Measurements from ENCODE around the gene SMAD5. TPM values are rescaled to one million over a fixed set of nuclear protein-coding genes. Genes with fewer than 3 reads are reported as not detected.

Gene SMAD5
- total and polyA plus RNA-seq, 2 experiments from 2014 or later, result 37.5 to 56.6 TPM

- Mint-ChIP-seq H3K9me3 (peaks cover 6% of the 10 kb centered on the region; the same call in 2 of the 3 replicates), H3K27me3 (ENCODE audit: insufficient read depth, low read depth, poor library complexity) (no peaks in the 10 kb centered on the region), H3K36me3 (ENCODE audit: low read depth) (peaks cover 46% of the 10 kb centered on the region), H3K4me3 (no peak overlapping the region), H3K4me1 (no peaks in the 10 kb centered on the region), H3K27ac (no peak overlapping the region)
- TF ChIP-seq, protein P1, sequence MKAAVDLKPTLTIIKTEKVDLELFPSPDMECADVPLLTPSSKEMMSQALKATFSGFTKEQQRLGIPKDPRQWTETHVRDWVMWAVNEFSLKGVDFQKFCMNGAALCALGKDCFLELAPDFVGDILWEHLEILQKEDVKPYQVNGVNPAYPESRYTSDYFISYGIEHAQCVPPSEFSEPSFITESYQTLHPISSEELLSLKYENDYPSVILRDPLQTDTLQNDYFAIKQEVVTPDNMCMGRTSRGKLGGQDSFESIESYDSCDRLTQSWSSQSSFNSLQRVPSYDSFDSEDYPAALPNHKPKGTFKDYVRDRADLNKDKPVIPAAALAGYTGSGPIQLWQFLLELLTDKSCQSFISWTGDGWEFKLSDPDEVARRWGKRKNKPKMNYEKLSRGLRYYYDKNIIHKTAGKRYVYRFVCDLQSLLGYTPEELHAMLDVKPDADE (IDR thresholded peaks at IDR 0.05), result no peak
- TF ChIP-seq POLR2AphosphoS5 (IDR thresholded peaks at IDR 0.05; ENCODE audit: low read depth) (no peak), ZNF331 (CRISPR knock-in tag; IDR thresholded peaks at IDR 0.05; ENCODE audit: low read depth) (no peak), ZNF114 (CRISPR knock-in tag; IDR thresholded peaks at IDR 0.05) (no peak)
- TF ChIP-seq, protein P2, sequence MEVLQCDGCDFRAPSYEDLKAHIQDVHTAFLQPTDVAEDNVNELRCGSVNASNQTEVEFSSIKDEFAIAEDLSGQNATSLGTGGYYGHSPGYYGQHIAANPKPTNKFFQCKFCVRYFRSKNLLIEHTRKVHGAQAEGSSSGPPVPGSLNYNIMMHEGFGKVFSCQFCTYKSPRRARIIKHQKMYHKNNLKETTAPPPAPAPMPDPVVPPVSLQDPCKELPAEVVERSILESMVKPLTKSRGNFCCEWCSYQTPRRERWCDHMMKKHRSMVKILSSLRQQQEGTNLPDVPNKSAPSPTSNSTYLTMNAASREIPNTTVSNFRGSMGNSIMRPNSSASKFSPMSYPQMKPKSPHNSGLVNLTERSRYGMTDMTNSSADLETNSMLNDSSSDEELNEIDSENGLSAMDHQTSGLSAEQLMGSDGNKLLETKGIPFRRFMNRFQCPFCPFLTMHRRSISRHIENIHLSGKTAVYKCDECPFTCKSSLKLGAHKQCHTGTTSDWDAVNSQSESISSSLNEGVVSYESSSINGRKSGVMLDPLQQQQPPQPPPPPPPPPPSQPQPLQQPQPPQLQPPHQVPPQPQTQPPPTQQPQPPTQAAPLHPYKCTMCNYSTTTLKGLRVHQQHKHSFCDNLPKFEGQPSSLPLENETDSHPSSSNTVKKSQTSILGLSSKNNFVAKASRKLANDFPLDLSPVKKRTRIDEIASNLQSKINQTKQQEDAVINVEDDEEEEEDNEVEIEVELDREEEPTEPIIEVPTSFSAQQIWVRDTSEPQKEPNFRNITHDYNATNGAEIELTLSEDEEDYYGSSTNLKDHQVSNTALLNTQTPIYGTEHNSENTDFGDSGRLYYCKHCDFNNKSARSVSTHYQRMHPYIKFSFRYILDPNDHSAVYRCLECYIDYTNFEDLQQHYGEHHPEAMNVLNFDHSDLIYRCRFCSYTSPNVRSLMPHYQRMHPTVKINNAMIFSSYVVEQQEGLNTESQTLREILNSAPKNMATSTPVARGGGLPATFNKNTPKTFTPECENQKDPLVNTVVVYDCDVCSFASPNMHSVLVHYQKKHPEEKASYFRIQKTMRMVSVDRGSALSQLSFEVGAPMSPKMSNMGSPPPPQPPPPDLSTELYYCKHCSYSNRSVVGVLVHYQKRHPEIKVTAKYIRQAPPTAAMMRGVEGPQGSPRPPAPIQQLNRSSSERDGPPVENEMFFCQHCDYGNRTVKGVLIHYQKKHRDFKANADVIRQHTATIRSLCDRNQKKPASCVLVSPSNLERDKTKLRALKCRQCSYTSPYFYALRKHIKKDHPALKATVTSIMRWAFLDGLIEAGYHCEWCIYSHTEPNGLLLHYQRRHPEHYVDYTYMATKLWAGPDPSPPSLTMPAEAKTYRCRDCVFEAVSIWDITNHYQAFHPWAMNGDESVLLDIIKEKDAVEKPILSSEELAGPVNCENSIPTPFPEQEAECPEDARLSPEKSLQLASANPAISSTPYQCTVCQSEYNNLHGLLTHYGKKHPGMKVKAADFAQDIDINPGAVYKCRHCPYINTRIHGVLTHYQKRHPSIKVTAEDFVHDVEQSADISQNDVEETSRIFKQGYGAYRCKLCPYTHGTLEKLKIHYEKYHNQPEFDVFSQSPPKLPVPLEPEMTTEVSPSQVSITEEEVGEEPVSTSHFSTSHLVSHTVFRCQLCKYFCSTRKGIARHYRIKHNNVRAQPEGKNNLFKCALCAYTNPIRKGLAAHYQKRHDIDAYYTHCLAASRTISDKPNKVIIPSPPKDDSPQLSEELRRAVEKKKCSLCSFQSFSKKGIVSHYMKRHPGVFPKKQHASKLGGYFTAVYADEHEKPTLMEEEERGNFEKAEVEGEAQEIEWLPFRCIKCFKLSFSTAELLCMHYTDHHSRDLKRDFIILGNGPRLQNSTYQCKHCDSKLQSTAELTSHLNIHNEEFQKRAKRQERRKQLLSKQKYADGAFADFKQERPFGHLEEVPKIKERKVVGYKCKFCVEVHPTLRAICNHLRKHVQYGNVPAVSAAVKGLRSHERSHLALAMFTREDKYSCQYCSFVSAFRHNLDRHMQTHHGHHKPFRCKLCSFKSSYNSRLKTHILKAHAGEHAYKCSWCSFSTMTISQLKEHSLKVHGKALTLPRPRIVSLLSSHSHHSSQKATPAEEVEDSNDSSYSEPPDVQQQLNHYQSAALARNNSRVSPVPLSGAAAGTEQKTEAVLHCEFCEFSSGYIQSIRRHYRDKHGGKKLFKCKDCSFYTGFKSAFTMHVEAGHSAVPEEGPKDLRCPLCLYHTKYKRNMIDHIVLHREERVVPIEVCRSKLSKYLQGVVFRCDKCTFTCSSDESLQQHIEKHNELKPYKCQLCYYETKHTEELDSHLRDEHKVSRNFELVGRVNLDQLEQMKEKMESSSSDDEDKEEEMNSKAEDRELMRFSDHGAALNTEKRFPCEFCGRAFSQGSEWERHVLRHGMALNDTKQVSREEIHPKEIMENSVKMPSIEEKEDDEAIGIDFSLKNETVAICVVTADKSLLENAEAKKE (CRISPR knock-in tag; IDR thresholded peaks at IDR 0.05), result no peak
- no peaks in the 10 kb centered on the region for H3K27me3 ChIP-seq (ENCODE audit: insufficient read depth)
- peaks cover 50% of the 10 kb centered on the region for H3K79me2 ChIP-seq (replicated peaks; ENCODE audit: insufficient read depth)
- H3K9me2 ChIP-seq (ENCODE audit: insufficient read depth), result no peaks in the 10 kb centered on the region
- no peak overlapping the region for H3K4me2 ChIP-seq
- DNase-seq (ENCODE audit: low spot score) (no peak), ATAC-seq (no peak)
- H3K4me3 ChIP-seq, result no peak overlapping the region
- H4K20me1 ChIP-seq (replicated peaks; ENCODE audit: insufficient read depth), result peaks cover 19% of the 10 kb centered on the region
- H2AFZ ChIP-seq, result no peak overlapping the region
- H3K4me1 ChIP-seq (ENCODE audit: insufficient read depth), result no peaks in the 10 kb centered on the region
- H3K27ac ChIP-seq (ENCODE audit: low read depth), result no peak overlapping the region
- no peaks in the 10 kb centered on the region for H3F3A ChIP-seq (replicated peaks; ENCODE audit: low read depth)
- H3K36me3 ChIP-seq (ENCODE audit: insufficient read depth), result peaks cover 40% of the 10 kb centered on the region
These were observed 26.8 kb downstream of the SMAD5 start for GRCh38 chr5:136159457-136159856.

DNA sequence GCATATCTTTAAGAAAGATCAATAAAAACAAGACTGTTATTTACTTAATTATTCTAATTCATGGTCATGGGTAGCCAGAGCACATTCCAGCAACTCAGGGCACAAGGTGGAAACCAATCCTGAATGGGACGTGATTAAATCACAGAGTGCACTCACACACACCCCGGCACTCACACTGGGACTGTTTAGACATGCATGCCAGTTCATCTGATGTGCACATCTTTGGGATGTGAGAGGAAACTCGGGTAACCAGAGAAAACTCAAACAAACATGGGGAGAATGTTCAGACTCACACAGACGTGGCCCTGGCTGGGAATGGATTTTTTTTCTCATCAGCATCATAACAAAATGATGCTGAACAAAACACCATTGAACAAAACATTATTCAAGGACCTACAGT is 29.4 kb downstream of the SMAD5 start:
- Histone ChIP-seq H3F3A (replicated peaks; ENCODE audit: low read depth) (no peaks in the 10 kb centered on the region), H4K20me1 (replicated peaks; ENCODE audit: insufficient read depth) (peaks cover 24% of the 10 kb centered on the region), H3K27me3 (ENCODE audit: insufficient read depth) (no peaks in the 10 kb centered on the region), H3K9me2 (ENCODE audit: insufficient read depth) (no peaks in the 10 kb centered on the region), H3K4me2 (no peak overlapping the region), H3K4me3 (no peak overlapping the region), H3K27ac (ENCODE audit: low read depth) (no peak overlapping the region), H3K79me2 (replicated peaks; ENCODE audit: insufficient read depth) (peaks cover 28% of the 10 kb centered on the region), H3K36me3 (ENCODE audit: insufficient read depth) (peaks cover 23% of the 10 kb centered on the region), H2AFZ (no peak overlapping the region), H3K4me1 (ENCODE audit: insufficient read depth) (no peaks in the 10 kb centered on the region)
- Mint-ChIP-seq H3K36me3 (ENCODE audit: low read depth) (peaks cover 22% of the 10 kb centered on the region), H3K27me3 (ENCODE audit: insufficient read depth, low read depth, poor library complexity) (no peaks in the 10 kb centered on the region), H3K9me3 (peaks cover 2% of the 10 kb centered on the region; the same call in 2 of the 3 replicates), H3K4me3 (no peak overlapping the region), H3K4me1 (no peaks in the 10 kb centered on the region), H3K27ac (no peak overlapping the region)
- DNase-seq (ENCODE audit: low spot score) (no peak), ATAC-seq (no peak)
- no peak for TF ChIP-seq EZH2phosphoT487 (IDR thresholded peaks at IDR 0.05; ENCODE audit: unreplicated experiment)
- no peak for TF ChIP-seq ZNF114 (CRISPR knock-in tag; IDR thresholded peaks at IDR 0.05)
- TF ChIP-seq, protein P1 (IDR thresholded peaks at IDR 0.05), result no peak
- no peak for TF ChIP-seq JUNB (IDR thresholded peaks at IDR 0.05; ENCODE audit: unreplicated experiment)
- TF ChIP-seq EZH2 (IDR thresholded peaks at IDR 0.05; ENCODE audit: low read depth, unreplicated experiment), result no peak
- TF ChIP-seq ZNF331 (CRISPR knock-in tag; IDR thresholded peaks at IDR 0.05; ENCODE audit: low read depth), result no peak
